Loucy (cell line): Measurements from ENCODE around the gene MYRIP.
"Not testable (repeated sequence)": the region's sequence is repeated elsewhere in the genome, so short reads cannot be mapped to it uniquely, and the experiment has no call there.

ENCODE experiments used
- H2AFZ ChIP-seq: fragments of 200-600 bp; sonication (generic); 2 replicates; pipeline ENCODE4 v1.6.0; 2016; ENCODE audit warnings: antibody characterized with exemption, mild to moderate bottlenecking, low read length, moderate library complexity
- H3F3A ChIP-seq: fragments of 200-600 bp; 2 replicates; pipeline ENCODE4 v1.6.0; 2016; ENCODE audit warnings: antibody characterized with exemption, low read depth, mild to moderate bottlenecking
- H3K27me3 ChIP-seq: fragments of 200-600 bp; sonication (generic); 2 replicates; pipeline ENCODE4 v1.6.1; 2014; ENCODE audit warnings: low read length, mild to moderate bottlenecking; ENCODE audit not compliant: insufficient read depth, poor library complexity, severe bottlenecking
- H3K36me3 ChIP-seq: fragments of 200-600 bp; sonication (generic); 2 replicates; pipeline ENCODE4 v1.6.1; 2016; ENCODE audit warnings: low read length; ENCODE audit not compliant: insufficient read depth
- H3K4me1 ChIP-seq: fragments of 200-600 bp; sonication (generic); 2 replicates; pipeline ENCODE4 v1.5.1; 2014; ENCODE audit warnings: low read length, mild to moderate bottlenecking; ENCODE audit not compliant: insufficient read depth, poor library complexity, severe bottlenecking
- H3K4me2 ChIP-seq: fragments of 200-600 bp; sonication (generic); 2 replicates; pipeline ENCODE4 v1.6.0; 2014; ENCODE audit warnings: antibody characterized with exemption, low read length, low read depth, mild to moderate bottlenecking; ENCODE audit not compliant: poor library complexity, severe bottlenecking
- H3K4me3 ChIP-seq: fragments of 200-600 bp; sonication (generic); 2 replicates; pipeline ENCODE4 v1.5.1; 2014; ENCODE audit warnings: low read length, mild to moderate bottlenecking, mixed read lengths; ENCODE audit not compliant: poor library complexity, severe bottlenecking
- H3K79me2 ChIP-seq: fragments of 200-600 bp; sonication (generic); 2 replicates; pipeline ENCODE4 v1.6.1; 2014; ENCODE audit warnings: low read length; ENCODE audit not compliant: insufficient read depth
- H3K9ac ChIP-seq: fragments of 200-600 bp; sonication (generic); 2 replicates; pipeline ENCODE4 v1.6.0; 2014; ENCODE audit warnings: mild to moderate bottlenecking, low read depth, low read length, moderate library complexity; ENCODE audit not compliant: poor library complexity, severe bottlenecking
- H3K9me2 ChIP-seq: fragments of 200-600 bp; sonication (generic); replicated peaks from 2 replicates; pipeline ENCODE4 v1.6.1; 2016; ENCODE audit warnings: low read depth, low read length, mixed read lengths
- H3K9me3 ChIP-seq: fragments of 200-600 bp; sonication (generic); 2 replicates; pipeline ENCODE4 v1.6.1; 2014; ENCODE audit warnings: mild to moderate bottlenecking, antibody characterized with exemption, low read length, low read depth; ENCODE audit not compliant: insufficient read depth
- H4K20me1 ChIP-seq: fragments of 200-600 bp; sonication (generic); 2 replicates; pipeline ENCODE4 v1.6.0; 2014; ENCODE audit warnings: antibody characterized with exemption, low read length, mild to moderate bottlenecking; ENCODE audit not compliant: insufficient read depth, poor library complexity, severe bottlenecking
- EZH2phosphoT487 ChIP-seq: fragments of 200-600 bp; IDR thresholded peaks from 2 replicates; pipeline ENCODE4 v1.6.1; 2018; ENCODE audit warnings: antibody characterized with exemption, mild to moderate bottlenecking, moderate library complexity, borderline replicate concordance
- TF ChIP-seq, protein P1 (sequence below): fragments of 200-600 bp; sonication (generic); conservative IDR thresholded peaks from 2 replicates; pipeline ENCODE4 v1.5.1; 2014; ENCODE audit warnings: mild to moderate bottlenecking, antibody characterized with exemption, low read length

MYRIP gene

DNA sequence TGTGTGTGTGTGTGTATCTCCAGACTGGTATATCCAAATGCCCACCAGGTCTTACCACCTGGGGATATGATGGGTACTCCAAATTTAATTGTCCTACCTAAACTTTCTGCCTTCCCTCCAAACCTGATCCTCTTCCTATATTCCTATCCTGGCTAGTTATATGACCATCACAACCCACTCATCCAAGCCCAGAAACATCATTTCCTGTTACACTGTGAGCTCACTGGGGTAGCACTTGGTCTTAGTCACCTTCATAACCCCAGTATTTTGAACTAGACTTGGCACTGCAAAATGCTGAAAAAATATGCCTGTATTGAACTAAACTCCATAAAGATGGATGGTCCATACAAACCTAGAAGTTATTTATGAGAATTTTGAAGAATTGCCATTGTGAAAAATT is 321.3 kb downstream of the MYRIP start:
- Histone ChIP-seq H2AFZ (no peak overlapping the region), H3K4me1 (peaks cover 17% of the 10 kb centered on the region), H3K36me3 (no peaks in the 10 kb centered on the region), H3K4me2 (no peak overlapping the region), H4K20me1 (no peaks in the 10 kb centered on the region), H3K9me2 (no peaks in the 10 kb centered on the region), H3K4me3 (no peak overlapping the region), H3K9me3 (peaks cover 3% of the 10 kb centered on the region; the same call in 1 of the 2 replicates), H3K27me3 (no peaks in the 10 kb centered on the region), H3F3A (no peaks in the 10 kb centered on the region), H3K79me2 (no peaks in the 10 kb centered on the region), H3K9ac (no peak overlapping the region)
- TF ChIP-seq EZH2phosphoT487 = no peak
- TF ChIP-seq, protein P1, sequence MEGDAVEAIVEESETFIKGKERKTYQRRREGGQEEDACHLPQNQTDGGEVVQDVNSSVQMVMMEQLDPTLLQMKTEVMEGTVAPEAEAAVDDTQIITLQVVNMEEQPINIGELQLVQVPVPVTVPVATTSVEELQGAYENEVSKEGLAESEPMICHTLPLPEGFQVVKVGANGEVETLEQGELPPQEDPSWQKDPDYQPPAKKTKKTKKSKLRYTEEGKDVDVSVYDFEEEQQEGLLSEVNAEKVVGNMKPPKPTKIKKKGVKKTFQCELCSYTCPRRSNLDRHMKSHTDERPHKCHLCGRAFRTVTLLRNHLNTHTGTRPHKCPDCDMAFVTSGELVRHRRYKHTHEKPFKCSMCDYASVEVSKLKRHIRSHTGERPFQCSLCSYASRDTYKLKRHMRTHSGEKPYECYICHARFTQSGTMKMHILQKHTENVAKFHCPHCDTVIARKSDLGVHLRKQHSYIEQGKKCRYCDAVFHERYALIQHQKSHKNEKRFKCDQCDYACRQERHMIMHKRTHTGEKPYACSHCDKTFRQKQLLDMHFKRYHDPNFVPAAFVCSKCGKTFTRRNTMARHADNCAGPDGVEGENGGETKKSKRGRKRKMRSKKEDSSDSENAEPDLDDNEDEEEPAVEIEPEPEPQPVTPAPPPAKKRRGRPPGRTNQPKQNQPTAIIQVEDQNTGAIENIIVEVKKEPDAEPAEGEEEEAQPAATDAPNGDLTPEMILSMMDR = no peak

DNA sequence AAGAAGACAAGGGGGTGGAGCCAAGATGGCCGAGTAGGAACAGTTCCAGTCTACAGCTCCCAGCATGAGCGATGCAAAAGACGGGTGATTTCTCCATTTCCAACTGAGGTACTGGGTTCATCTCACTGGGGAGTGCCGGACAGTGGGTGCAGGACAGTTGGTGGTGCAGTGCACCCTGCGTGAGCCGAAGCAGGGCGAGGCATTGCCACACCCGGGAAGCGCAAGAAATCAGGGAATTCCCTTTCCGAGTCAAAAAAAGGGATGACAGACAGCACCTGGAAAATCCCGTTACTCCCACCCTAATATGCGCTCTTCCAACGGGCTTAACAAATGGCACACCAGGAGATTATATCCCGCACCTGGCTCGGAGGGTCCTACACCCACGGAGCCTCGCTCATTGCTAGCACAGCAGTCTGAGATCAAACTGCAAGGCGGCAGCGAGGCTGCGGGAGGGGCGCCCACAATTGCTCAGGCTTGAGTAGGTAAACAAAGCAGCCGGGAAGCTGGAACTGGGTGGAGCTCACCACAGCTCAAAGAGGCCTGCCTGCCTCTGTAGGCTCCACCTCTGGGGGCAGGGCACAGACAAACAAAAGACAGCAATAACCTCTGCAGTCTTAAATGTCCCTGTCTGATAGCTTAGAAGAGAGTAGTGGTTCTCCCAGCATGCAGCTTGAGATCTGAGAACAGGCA is 324.6 kb downstream of the MYRIP start:
- H3K27me3 ChIP-seq, H4K20me1 ChIP-seq, H3K9ac ChIP-seq, H2AFZ ChIP-seq, H3K4me2 ChIP-seq, H3K9me3 ChIP-seq, H3K4me1 ChIP-seq, H3K36me3 ChIP-seq, H3K4me3 ChIP-seq, H3F3A ChIP-seq, H3K9me2 ChIP-seq, H3K79me2 ChIP-seq: not testable (repeated sequence)

DNA sequence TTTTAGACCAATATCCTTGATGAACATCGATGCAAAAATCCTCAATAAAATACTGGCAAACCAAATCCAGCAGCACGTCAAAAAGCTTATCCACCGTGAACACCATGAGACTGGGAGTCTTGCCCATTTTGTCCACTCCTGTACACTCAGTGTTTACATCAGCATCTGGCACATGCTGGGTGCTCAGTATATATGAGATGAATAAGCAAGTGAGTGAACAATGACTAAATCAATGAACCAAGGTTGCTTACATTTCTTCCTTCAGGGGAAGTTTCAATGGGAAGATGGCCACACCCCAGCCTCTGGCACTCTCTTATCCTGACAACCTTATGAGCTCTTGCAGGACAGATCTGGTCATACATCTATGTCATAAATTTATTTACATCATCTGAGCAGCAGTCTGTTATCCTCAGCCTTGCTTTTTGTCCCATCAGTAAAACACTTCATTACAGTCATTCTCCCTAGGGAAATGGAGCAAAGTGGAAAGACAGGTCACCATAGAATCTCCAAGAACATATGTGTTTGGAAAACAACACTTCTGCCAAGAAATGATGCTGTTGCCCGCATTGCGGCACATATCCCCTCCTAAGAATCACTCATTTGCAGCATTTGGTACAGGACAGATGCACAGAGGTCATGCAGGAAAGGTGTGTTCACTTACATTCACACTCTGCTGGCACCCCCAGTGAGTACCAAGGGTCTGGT is 328.3 kb downstream of the MYRIP start:
- H3K9me3 ChIP-seq = peaks cover 3% of the 10 kb centered on the region; the same call in 1 of the 2 replicates
- no peaks in the 10 kb centered on the region for H3K27me3 ChIP-seq
- H3F3A ChIP-seq = no peaks in the 10 kb centered on the region
- no peak for TF ChIP-seq EZH2phosphoT487
- TF ChIP-seq, protein P1 = no peak
- no peaks in the 10 kb centered on the region for H3K4me1 ChIP-seq
- H3K4me2 ChIP-seq = no peak overlapping the region
- H2AFZ ChIP-seq = no peak overlapping the region
- no peaks in the 10 kb centered on the region for H3K36me3 ChIP-seq
- H4K20me1 ChIP-seq = no peaks in the 10 kb centered on the region
- no peak overlapping the region for H3K4me3 ChIP-seq
- no peaks in the 10 kb centered on the region for H3K9me2 ChIP-seq
- H3K9ac ChIP-seq = no peak overlapping the region
- no peaks in the 10 kb centered on the region for H3K79me2 ChIP-seq
